Left ventricle myocardium inferior (tissue), 1 donor: ENCODE data around the gene KLK12. TPM values are rescaled to one million over a fixed set of nuclear protein-coding genes. Genes with fewer than 3 reads are reported as not detected.
A peak's percentile ranks its signal among the peaks of the same experiment; 100 is the strongest.

Experiments
- DNase-seq: peaks from one replicate; pipeline ENCODE4 v3.0.0-alpha.2; 2020
- H3K27ac ChIP-seq: fragments of 200-600 bp; replicated peaks from 2 replicates; pipeline ENCODE4 v1.8.0; 2021
- H3K27me3 ChIP-seq: fragments of 200-600 bp; 2 replicates; pipeline ENCODE4 v1.8.0; 2021; ENCODE audit warnings: low read depth
- H3K36me3 ChIP-seq: fragments of 200-600 bp; 2 replicates; pipeline ENCODE4 v1.8.0; 2021
- H3K4me1 ChIP-seq: fragments of 200-600 bp; 2 replicates; pipeline ENCODE4 v1.8.0; 2021
- H3K4me3 ChIP-seq: fragments of 200-600 bp; 2 replicates; pipeline ENCODE4 v1.8.0; 2021; ENCODE audit warnings: mild to moderate bottlenecking, moderate library complexity
- H3K9me3 ChIP-seq: fragments of 200-600 bp; replicated peaks from 2 replicates; pipeline ENCODE4 v1.8.0; 2021
- intact Hi-C: fragments of 100-400 bp; cut with micrococcal nuclease; formaldehyde crosslinking; loops from one replicate; pipeline ENCODE4 v1.11.0; 2022
- total RNA-seq: library from RNA; stranded (reverse); fragmentation: NEBNext Ultra II Directional; extraction: Animal tissue kit (Norgen Biotek cat#: 25700); gene quantifications from one replicate; pipeline ENCODE4 v1.2.1, GENCODE V29; 2021
- TF ChIP-seq, protein P1 (sequence below): fragments of 200-600 bp; IDR thresholded peaks from 2 replicates; pipeline ENCODE4 v1.8.0; 2021; ENCODE audit warnings: antibody characterized with exemption, mild to moderate bottlenecking, borderline replicate concordance
- donor health status: DM: no; HTN: yes; CAD: no; lungs with severe emphysema.

Gene KLK12
- total RNA-seq, 1 donor from 2014 or later: not detected

DNA sequence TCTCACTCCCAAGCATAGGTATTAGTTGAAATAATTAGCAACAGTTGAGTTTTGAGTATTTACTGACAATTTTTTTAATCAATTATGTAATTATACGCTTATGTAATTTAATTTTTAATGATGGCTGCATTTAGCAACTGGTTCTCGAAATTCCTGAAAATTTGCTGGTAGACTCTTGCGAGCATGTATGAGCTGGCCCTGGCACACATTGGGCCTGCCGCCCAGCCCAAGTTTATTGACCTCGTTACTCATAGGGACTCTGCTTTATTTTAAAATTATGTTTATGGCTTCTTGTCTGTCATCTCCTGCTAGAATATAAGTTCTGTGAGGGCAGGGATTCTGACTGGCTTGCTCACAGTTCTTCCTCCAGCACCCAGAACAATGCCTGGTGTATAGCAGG lies 41.2 kb upstream of the KLK12 start:
- Histone ChIP-seq H3K27ac (no peak overlapping the region), H3K36me3 (no peaks in the 10 kb centered on the region), H3K4me3 (no peak overlapping the region), H3K9me3 (peaks cover 23% of the 10 kb centered on the region), H3K27me3 (peaks cover 15% of the 10 kb centered on the region), H3K4me1 (peaks cover 6% of the 10 kb centered on the region)
- no peak for DNase-seq
- intact Hi-C loops: no loop called here
- TF ChIP-seq, protein P1, sequence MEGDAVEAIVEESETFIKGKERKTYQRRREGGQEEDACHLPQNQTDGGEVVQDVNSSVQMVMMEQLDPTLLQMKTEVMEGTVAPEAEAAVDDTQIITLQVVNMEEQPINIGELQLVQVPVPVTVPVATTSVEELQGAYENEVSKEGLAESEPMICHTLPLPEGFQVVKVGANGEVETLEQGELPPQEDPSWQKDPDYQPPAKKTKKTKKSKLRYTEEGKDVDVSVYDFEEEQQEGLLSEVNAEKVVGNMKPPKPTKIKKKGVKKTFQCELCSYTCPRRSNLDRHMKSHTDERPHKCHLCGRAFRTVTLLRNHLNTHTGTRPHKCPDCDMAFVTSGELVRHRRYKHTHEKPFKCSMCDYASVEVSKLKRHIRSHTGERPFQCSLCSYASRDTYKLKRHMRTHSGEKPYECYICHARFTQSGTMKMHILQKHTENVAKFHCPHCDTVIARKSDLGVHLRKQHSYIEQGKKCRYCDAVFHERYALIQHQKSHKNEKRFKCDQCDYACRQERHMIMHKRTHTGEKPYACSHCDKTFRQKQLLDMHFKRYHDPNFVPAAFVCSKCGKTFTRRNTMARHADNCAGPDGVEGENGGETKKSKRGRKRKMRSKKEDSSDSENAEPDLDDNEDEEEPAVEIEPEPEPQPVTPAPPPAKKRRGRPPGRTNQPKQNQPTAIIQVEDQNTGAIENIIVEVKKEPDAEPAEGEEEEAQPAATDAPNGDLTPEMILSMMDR: no peak

- TF ChIP-seq, protein P1: no peak
- Histone ChIP-seq H3K4me1 (no peaks in the 10 kb centered on the region), H3K4me3 (no peak overlapping the region), H3K9me3 (peaks cover 23% of the 10 kb centered on the region), H3K36me3 (no peaks in the 10 kb centered on the region), H3K27me3 (peaks cover 12% of the 10 kb centered on the region), H3K27ac (no peak overlapping the region)
- no peak for DNase-seq
- intact Hi-C loops: no loop called here
Observed at GRCh38 chr19:51071095-51071405, 36.2 kb upstream of the KLK12 start.

GRCh38 chr19:51070334-51071094 lies 35.7 kb upstream of the KLK12 start:
- H3K27me3 ChIP-seq: peaks cover 18% of the 10 kb centered on the region
- TF ChIP-seq, protein P1: no peak
- H3K27ac ChIP-seq: no peak overlapping the region
- peaks cover 3% of the 10 kb centered on the region for H3K4me1 ChIP-seq
- intact Hi-C loops: no loop called here
- peaks cover 23% of the 10 kb centered on the region for H3K9me3 ChIP-seq
- no peak for DNase-seq
- no peaks in the 10 kb centered on the region for H3K36me3 ChIP-seq
- no peak overlapping the region for H3K4me3 ChIP-seq

GRCh38 chr19:51066393-51067186 lies 31.8 kb upstream of the KLK12 start:
- no peaks in the 10 kb centered on the region for H3K36me3 ChIP-seq
- DNase-seq: no peak
- H3K9me3 ChIP-seq: no peaks in the 10 kb centered on the region
- H3K4me1 ChIP-seq: peaks cover 14% of the 10 kb centered on the region
- peaks cover 45% of the 10 kb centered on the region for H3K27me3 ChIP-seq
- no peak overlapping the region for H3K4me3 ChIP-seq
- no peak overlapping the region for H3K27ac ChIP-seq
- intact Hi-C loops: no loop called here
- TF ChIP-seq, protein P1: no peak

- TF ChIP-seq, protein P1: no peak
- intact Hi-C loops: no loop called here
- Histone ChIP-seq H3K4me1 (peaks cover 14% of the 10 kb centered on the region), H3K27ac (peak overlapping the region; percentile 1), H3K27me3 (peaks cover 55% of the 10 kb centered on the region), H3K36me3 (no peaks in the 10 kb centered on the region), H3K4me3 (peak overlapping the region; percentile 58), H3K9me3 (no peaks in the 10 kb centered on the region)
- DNase-seq: no peak
Observed at GRCh38 chr19:51065221-51065960, 30.6 kb upstream of the KLK12 start.
